Left cardiac atrium (tissue), 4 donors: ENCODE measurements around the gene ZNF639. TPM values are rescaled to one million over a fixed set of nuclear protein-coding genes. Genes with fewer than 3 reads are reported as not detected.

Experiments
- ATAC-seq, 2 donors: fragments of 200-7000 bp; cut with Tn5 transposase; one replicate each; pipeline ENCODE4 v1.9.1; 2020; ENCODE audit warnings: mild to moderate bottlenecking in 2 of 2, moderate library complexity in 2 of 2
- DNase-seq: peaks from one replicate; pipeline ENCODE4 v3.0.0-alpha.2; 2020
- intact Hi-C, 2 donors: fragments of 100-400 bp; cut with DNase I; formaldehyde crosslinking; loops; one replicate each; pipeline versions ENCODE4 v1.14.1 to v1.15.1; 2022 to 2023
- total RNA-seq, 2 donors: library from RNA; stranded (reverse); fragmentation: NEBNext Ultra II Directional; extraction: Animal tissue kit (Norgen Biotek cat#: 25700); gene quantifications; one replicate each; pipeline ENCODE4 v1.2.1, GENCODE V29; 2021
- donor health status: DM: no; HTN: yes; CAD: no.
- donor health status: DM: no; HTN: yes; CAD: no; lungs with severe emphysema.
- donor health status: DM: yes; HTN: yes; CAD: no.
- donor health status: Dilated cardiomyopathy.

The ZNF639 gene
- total RNA-seq, 2 donors from 2014 or later, result 23.5 to 39.4 TPM

DNA sequence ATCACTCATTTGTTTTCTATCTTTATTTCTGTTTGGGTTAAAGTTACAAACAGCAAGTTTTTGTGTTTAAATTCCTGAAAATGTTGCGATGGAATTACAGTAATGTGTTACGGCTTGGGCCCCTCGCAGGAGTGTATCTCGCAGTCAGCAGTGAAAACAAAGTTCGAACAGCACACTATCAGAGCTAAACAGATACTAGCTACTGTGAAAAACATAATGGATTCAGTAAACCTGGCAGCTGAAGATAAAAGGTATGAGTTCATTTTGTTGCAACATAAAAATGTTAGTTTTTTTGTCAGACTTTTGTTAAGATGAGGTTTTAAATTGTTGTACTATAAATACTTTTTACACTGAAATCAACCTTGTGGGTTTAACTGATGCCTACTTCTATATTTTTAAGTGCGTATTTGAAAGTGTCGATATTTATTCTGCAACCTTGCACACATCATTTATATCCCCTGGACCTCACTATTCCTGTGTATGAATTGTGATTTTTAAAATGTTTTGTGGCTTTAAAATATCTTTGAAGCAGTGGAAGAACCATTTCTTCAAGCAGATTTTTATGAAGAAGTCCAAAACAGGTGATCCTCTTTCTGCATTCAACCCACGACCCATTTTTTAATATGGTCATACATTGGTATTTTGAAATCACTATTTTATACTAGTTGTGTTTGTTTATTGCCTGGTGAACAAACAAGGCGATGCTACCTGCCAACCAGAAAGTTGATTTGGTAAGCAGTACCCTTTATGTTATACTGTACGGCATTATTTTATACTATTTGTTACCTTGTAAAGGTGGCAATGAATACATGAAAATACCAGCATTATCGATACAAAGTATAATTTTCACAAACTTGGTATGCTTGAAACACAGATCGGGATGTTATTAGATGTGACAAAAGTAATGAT, 52.5 kb downstream of the ZNF639 start:
- DNase-seq (no peak), ATAC-seq (no peak)
- intact Hi-C loops, result no loop called here

DNA sequence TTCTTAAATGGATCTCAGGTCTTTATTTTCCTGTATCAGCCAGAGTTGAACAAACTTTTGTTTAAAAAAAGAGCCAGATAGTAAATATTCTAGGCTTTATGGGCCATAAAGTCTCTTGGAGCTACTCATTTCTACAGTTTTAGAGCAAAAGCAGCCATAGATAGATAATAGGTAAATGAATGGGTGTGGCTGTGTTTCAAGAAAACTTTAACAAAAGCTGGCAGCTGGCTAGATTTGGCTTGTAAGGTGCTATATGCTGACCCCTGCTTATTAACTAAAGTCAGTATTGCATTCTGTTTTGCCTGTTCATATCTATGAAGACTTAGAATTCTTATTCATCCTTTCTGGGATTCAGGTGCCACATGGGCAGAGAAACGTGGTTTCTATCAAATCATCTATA, 53.6 kb downstream of the ZNF639 start:
- intact Hi-C loops, result no loop called here
- ATAC-seq, result no peak
- no peak for DNase-seq

Other genes starting within 250 kb of the ZNF639 start
- 10 to 100 TPM; 22.0 to 23.1 TPM for gene PIK3CA, start 174.7 kb upstream of the ZNF639 start, total RNA-seq
- gene KCNMB3, start 71.9 kb upstream of the ZNF639 start, total RNA-seq, result 1 to 10 TPM; 1.5 to 2.1 TPM
- 10 to 100 TPM; 68.4 to 86.1 TPM for gene MFN1, start 24.7 kb downstream of the ZNF639 start, total RNA-seq
- gene GNB4, start 128.4 kb downstream of the ZNF639 start, total RNA-seq, result 10 to 100 TPM; 17.0 to 41.2 TPM
- gene ACTL6A, start 239.9 kb downstream of the ZNF639 start, total RNA-seq, result 10 to 100 TPM; 23.1 to 27.0 TPM